GM18498 (cell line): ENCODE data around the gene C1QTNF3.
"Not testable (repeated sequence)": the region's sequence is repeated elsewhere in the genome, so short reads cannot be mapped to it uniquely, and the experiment has no call there.

Experiments
- ATAC-seq: cut with Tn5 transposase; IDR thresholded peaks from one replicate; pipeline ENCODE4 v1.9.1; 2021; ENCODE audit warnings: mild to moderate bottlenecking, moderate library complexity; ENCODE audit not compliant: unreplicated experiment

C1QTNF3 gene

GRCh38 chr5:34051374-34051980 lies 8.5 kb upstream of the C1QTNF3 start:
- ATAC-seq = no peak

GRCh38 chr5:34047774-34048572 lies 5.0 kb upstream of the C1QTNF3 start:
- no peak for ATAC-seq

GRCh38 chr5:34047143-34047542 lies 4.1 kb upstream of the C1QTNF3 start:
- no peak for ATAC-seq

GRCh38 chr5:34045996-34046395 lies 3.0 kb upstream of the C1QTNF3 start:
- ATAC-seq = no peak

- ATAC-seq = no peak
These were observed 2.0 kb upstream of the C1QTNF3 start for GRCh38 chr5:34045023-34045422.

GRCh38 chr5:34042321-34042720 lies 692 bp downstream of the C1QTNF3 start:
- ATAC-seq = no peak

- ATAC-seq = no peak
These were observed 1.6 kb downstream of the C1QTNF3 start for GRCh38 chr5:34041247-34041972.

GRCh38 chr5:34040472-34040871 lies 2.5 kb downstream of the C1QTNF3 start:
- no peak for ATAC-seq

- ATAC-seq = no peak
These were observed 3.4 kb downstream of the C1QTNF3 start for GRCh38 chr5:34039398-34040157.

- ATAC-seq = no peak
These were observed 4.2 kb downstream of the C1QTNF3 start for GRCh38 chr5:34038838-34039237.

- no peak for ATAC-seq
These were observed 4.6 kb downstream of the C1QTNF3 start for GRCh38 chr5:34038390-34038789.

- no peak for ATAC-seq
These were observed 5.3 kb downstream of the C1QTNF3 start for GRCh38 chr5:34037726-34038125.

GRCh38 chr5:34035756-34036155 lies 7.3 kb downstream of the C1QTNF3 start:
- no peak for ATAC-seq

GRCh38 chr5:34034534-34035327 lies 8.3 kb downstream of the C1QTNF3 start:
- peak; percentile 67 for ATAC-seq

- ATAC-seq = no peak
These were observed 11.0 kb downstream of the C1QTNF3 start for GRCh38 chr5:34031966-34032365.

GRCh38 chr5:34031117-34031516 lies 11.9 kb downstream of the C1QTNF3 start:
- no peak for ATAC-seq

- not testable (repeated sequence) for ATAC-seq
These were observed 12.4 kb downstream of the C1QTNF3 start for GRCh38 chr5:34030585-34030984.

- no peak for ATAC-seq
These were observed 13.0 kb downstream of the C1QTNF3 start for GRCh38 chr5:34030048-34030447.

GRCh38 chr5:34028349-34028748 lies 14.7 kb downstream of the C1QTNF3 start:
- no peak for ATAC-seq

- no peak for ATAC-seq
These were observed 16.8 kb downstream of the C1QTNF3 start for GRCh38 chr5:34026089-34026761.
